Measurements from ENCODE around the gene DNM1. TPM values are rescaled to one million over a fixed set of nuclear protein-coding genes. Genes with fewer than 3 reads are reported as not detected.

The DNM1 gene
- total and polyA plus RNA-seq, 2 of the 8 experiments (the other 6 are each of a cell fraction or from before 2014, with no cell fraction given) = 34.3 to 62.7 TPM

DNA sequence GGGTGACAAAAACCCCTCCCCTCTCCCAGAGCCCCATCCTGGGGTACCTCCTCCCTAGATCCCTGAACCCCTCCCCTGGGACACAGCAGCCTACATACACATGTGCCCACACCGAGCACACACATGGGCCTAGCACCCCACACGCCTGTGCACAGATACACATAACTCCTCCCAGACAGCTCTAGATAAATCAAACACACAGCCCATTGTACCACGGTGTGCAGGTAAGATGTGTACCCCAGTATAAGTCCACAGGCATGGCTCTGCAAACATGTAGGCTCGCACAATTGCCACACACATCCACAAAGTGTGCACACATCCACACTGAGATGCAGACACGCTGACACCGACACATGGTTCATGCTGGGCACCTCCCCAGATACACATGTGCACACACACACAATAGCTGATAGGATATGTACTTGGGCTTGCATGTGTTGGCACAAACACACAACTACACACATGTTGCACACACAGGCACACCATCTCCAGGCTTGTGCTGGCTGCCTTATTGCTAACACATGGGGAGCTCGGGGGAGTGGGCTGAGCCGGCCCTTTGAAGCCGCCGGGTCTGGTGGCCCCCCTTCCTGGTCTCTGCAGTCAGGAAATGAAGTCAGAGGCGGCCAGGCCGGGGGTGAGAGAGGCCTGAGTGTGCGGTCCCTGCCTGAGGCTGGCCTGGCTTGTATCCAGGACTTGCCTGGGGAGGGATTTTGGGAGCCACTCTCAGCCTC is 42.4 kb downstream of the DNM1 start (continued):
- TF ChIP-seq CBX8 (IDR thresholded peaks at IDR 0.05; ENCODE audit: borderline replicate concordance, low read depth, low read length) (no peak), KDM4A (IDR thresholded peaks at IDR 0.05; ENCODE audit: low read depth, low read length, severe bottlenecking) (no peak), RXRA (IDR thresholded peaks at IDR 0.05; ENCODE audit: insufficient read depth, low read depth, low read length) (no peak), SAP30 (IDR thresholded peaks at IDR 0.05; ENCODE audit: insufficient read depth, insufficient replicate concordance, low read length) (no peak), JUN (IDR thresholded peaks at IDR 0.05; ENCODE audit: low read depth, low read length) (no peak), CEBPB (IDR thresholded peaks at IDR 0.05; ENCODE audit: low read depth, low read length) (no peak), POLR2A (IDR thresholded peaks at IDR 0.05; ENCODE audit: control extremely low read depth in 1 of 2, low read depth in 2 of 2, low read length in 2 of 2) (no peak)
